CD4-positive, alpha-beta T cell (primary cell): ENCODE results near the gene APAF1. TPM values are rescaled to one million over a fixed set of nuclear protein-coding genes. Genes with fewer than 3 reads are reported as not detected.

Experiments
- ATAC-seq: fragments of 200-7000 bp; cut with Tn5 transposase; one replicate; pipeline ENCODE4 v1.10.0; 2022; ENCODE audit warnings: mild to moderate bottlenecking; ENCODE audit not compliant: poor library complexity
- CTCF ChIA-PET: fragments of 350-600 bp; sonication (Branson Sonifier 250); formaldehyde crosslinking; loops from one replicate; lab custom pipeline; 2021; ENCODE audit warnings: antibody characterized with exemption, inconsistent platforms; lab: Charles Lee
- POLR2A ChIA-PET: fragments of 350-600 bp; sonication (Branson Sonifier 250); formaldehyde crosslinking; loops from one replicate; lab custom pipeline; 2021; ENCODE audit warnings: antibody characterized with exemption, inconsistent platforms; lab: Charles Lee
- DNase-seq, 14 experiments: peaks; one replicate each; pipeline ENCODE4 v3.0.0-alpha.2; 2013 to 2020; ENCODE audit warnings: mixed read lengths in 2 of 14
- H3K27ac ChIP-seq, 2 donors: one replicate each; pipeline versions ENCODE4 v1.5.1 to v1.7.0; 2013; ENCODE audit warnings: low read length in 2 of 2, low read depth in 1 of 2, mild to moderate bottlenecking in 1 of 2
- H3K27me3 ChIP-seq, 2 experiments: 1 replicate in 1 of 2; 2 replicates in 1 of 2; pipeline versions ENCODE4 v1.6.1 to v1.7.0; 2013; ENCODE audit warnings: low read length in 2 of 2, control low read depth in 1 of 2, mild to moderate bottlenecking in 1 of 2, moderate library complexity in 1 of 2; ENCODE audit not compliant: insufficient read depth in 2 of 2, control insufficient read depth in 1 of 2
- H3K36me3 ChIP-seq: one replicate; pipeline ENCODE4 v1.6.1; 2013; ENCODE audit warnings: low read length, control low read depth; ENCODE audit not compliant: insufficient read depth
- H3K4me1 ChIP-seq: one replicate; pipeline ENCODE4 v1.6.1; 2013; ENCODE audit warnings: low read length, control low read depth; ENCODE audit not compliant: insufficient read depth
- H3K4me3 ChIP-seq: one replicate; pipeline ENCODE4 v1.5.1; 2013; ENCODE audit warnings: mild to moderate bottlenecking, low read length, moderate library complexity
- H3K9me3 ChIP-seq, 2 experiments: 1 replicate in 1 of 2; 2 replicates in 1 of 2; pipeline versions ENCODE4 v1.6.1 to v1.7.0; 2013; ENCODE audit warnings: low read length in 2 of 2, mild to moderate bottlenecking in 2 of 2, control low read depth in 1 of 2, moderate library complexity in 1 of 2; ENCODE audit not compliant: control insufficient read depth in 1 of 2, insufficient read depth in 1 of 2
- H3K27ac Mint-ChIP-seq: one replicate; pipeline ENCODE4 v1.8.0; 2020; ENCODE audit warnings: mixed read lengths
- H3K27me3 Mint-ChIP-seq: one replicate; pipeline ENCODE4 v1.8.0; 2021; ENCODE audit warnings: mixed read lengths
- H3K36me3 Mint-ChIP-seq: one replicate; pipeline ENCODE4 v1.8.0; 2021; ENCODE audit warnings: low read depth, mixed read lengths
- H3K4me1 Mint-ChIP-seq: one replicate; pipeline ENCODE4 v1.8.0; 2021; ENCODE audit warnings: low read depth, mixed read lengths
- H3K4me3 Mint-ChIP-seq: one replicate; pipeline ENCODE4 v1.8.0; 2020; ENCODE audit warnings: mild to moderate bottlenecking, mixed read lengths
- H3K9me3 Mint-ChIP-seq: one replicate; pipeline ENCODE4 v1.8.0; 2020; ENCODE audit warnings: mixed read lengths
- intact Hi-C, 2 experiments: fragments of 100-400 bp; cut with DNase I in 1 of 2; cut with micrococcal nuclease in 1 of 2; formaldehyde crosslinking; loops; one replicate each; pipeline versions ENCODE4 v1.15.1 to v1.9.0; 2023 to 2025; cut with DNase I, micrococcal nuclease
- total RNA-seq, 174 experiments: library from RNA in 2 of 174; stranded (reverse) in 2 of 174; gene quantifications; one replicate each; pipeline ENCODE4 v1.2.3 and lab custom pipeline; 2021 to 2026
- TF ChIP-seq, protein P1 (sequence below): fragments of 200-600 bp; IDR thresholded peaks from one replicate; pipeline ENCODE4 v1.8.0; 2022; ENCODE audit warnings: antibody characterized with exemption, mild to moderate bottlenecking

The APAF1 gene
- total RNA-seq, 2 experiments from 2014 or later: 13.5 to 14.5 TPM

DNA sequence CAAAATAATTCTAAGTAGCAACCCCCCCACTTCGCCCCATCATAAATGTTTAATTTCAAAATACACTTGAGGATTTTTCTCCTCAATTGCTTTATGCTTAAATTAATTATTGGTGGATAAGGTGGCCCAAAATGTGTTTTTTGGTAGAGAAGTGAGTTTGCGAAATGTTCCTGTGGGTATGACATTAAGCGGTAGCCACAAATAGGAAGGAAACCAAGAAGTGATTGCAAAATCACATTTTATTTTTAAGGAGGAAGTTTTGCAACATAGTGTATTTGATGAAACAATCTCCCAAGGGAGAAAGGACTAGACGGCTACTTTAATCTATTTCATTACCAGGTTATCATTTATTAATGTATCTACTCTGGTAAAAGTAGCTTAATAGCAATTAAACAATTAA lies 26.1 kb upstream of the APAF1 start:
- Histone ChIP-seq H3K4me3 (no peak overlapping the region), H3K4me1 (no peaks in the 10 kb centered on the region), H3K36me3 (no peaks in the 10 kb centered on the region), H3K9me3 (no peaks in the 10 kb centered on the region), H3K27ac (no peak overlapping the region), H3K27me3 (no peaks in the 10 kb centered on the region)
- TF ChIP-seq, protein P1, sequence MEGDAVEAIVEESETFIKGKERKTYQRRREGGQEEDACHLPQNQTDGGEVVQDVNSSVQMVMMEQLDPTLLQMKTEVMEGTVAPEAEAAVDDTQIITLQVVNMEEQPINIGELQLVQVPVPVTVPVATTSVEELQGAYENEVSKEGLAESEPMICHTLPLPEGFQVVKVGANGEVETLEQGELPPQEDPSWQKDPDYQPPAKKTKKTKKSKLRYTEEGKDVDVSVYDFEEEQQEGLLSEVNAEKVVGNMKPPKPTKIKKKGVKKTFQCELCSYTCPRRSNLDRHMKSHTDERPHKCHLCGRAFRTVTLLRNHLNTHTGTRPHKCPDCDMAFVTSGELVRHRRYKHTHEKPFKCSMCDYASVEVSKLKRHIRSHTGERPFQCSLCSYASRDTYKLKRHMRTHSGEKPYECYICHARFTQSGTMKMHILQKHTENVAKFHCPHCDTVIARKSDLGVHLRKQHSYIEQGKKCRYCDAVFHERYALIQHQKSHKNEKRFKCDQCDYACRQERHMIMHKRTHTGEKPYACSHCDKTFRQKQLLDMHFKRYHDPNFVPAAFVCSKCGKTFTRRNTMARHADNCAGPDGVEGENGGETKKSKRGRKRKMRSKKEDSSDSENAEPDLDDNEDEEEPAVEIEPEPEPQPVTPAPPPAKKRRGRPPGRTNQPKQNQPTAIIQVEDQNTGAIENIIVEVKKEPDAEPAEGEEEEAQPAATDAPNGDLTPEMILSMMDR: no peak
- H3K4me1 Mint-ChIP-seq: no peaks in the 10 kb centered on the region
- no peaks in the 10 kb centered on the region for H3K9me3 Mint-ChIP-seq
- ChIA-PET CTCF (interaction anchor here (0.8 kb wide), 1 partner anchor 11 kb away, joined by 3 read pairs; no protein-coding TSS in a partner anchor), POLR2A (interaction anchor here (1.9 kb wide), 1 partner anchor 25 kb away, joined by 6 read pairs; the partner anchor contains the start of gene SLC25A3)
- intact Hi-C loops: no loop called here
- DNase-seq (peak in 2 of 14 experiments; percentile 25 to 32), ATAC-seq (no peak)
- H3K36me3 Mint-ChIP-seq: no peaks in the 10 kb centered on the region
- H3K27ac Mint-ChIP-seq: no peak overlapping the region
- no peaks in the 10 kb centered on the region for H3K27me3 Mint-ChIP-seq
- H3K4me3 Mint-ChIP-seq: no peak overlapping the region

DNA sequence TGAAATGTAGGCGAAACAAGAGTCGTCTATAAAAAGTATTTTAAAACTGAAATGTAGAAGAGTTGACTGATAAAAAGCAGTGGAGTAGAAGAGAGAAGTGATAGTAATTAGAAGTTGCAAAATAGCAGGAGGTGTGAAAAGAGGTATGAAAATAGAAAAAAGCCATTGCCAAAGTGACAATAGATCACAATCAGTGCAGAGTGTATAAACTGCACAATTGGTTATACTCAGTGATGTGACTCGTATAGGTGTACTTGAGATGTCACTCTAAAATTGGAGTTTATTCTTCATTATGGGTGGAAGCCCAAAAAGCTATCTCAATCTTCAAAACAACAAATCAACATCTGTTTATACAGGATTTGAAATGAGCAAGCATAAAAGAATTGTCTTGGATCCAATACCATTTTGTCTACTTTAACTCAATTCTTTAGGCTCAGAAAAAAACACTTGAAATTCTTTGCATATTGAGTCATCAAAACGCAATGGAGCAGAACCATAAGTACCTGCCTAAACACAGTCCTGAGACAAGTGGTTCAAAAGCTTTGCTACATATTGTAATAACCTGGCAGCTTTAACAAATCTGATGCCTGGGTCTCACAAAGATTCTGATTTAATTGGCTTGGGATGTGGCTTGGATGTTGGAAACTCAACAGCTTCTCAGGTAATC lies 9.3 kb upstream of the APAF1 start:
- Mint-ChIP-seq H3K4me1 (no peaks in the 10 kb centered on the region), H3K9me3 (no peaks in the 10 kb centered on the region), H3K4me3 (no peak overlapping the region), H3K27ac (no peak overlapping the region), H3K36me3 (peaks cover 6% of the 10 kb centered on the region), H3K27me3 (no peaks in the 10 kb centered on the region)
- Histone ChIP-seq H3K27ac (no peak overlapping the region), H3K4me3 (no peak overlapping the region), H3K36me3 (peaks cover 2% of the 10 kb centered on the region), H3K27me3 (no peaks in the 10 kb centered on the region), H3K4me1 (no peaks in the 10 kb centered on the region), H3K9me3 (no peaks in the 10 kb centered on the region)
- TF ChIP-seq, protein P1: no peak
- intact Hi-C loops: no loop called here
- ChIA-PET CTCF (interaction anchor here (0.8 kb wide), 1 partner anchor 18 kb away, joined by 3 read pairs; no protein-coding TSS in a partner anchor), POLR2A (no interaction called here)
- DNase-seq (no peak), ATAC-seq (no peak)

DNA sequence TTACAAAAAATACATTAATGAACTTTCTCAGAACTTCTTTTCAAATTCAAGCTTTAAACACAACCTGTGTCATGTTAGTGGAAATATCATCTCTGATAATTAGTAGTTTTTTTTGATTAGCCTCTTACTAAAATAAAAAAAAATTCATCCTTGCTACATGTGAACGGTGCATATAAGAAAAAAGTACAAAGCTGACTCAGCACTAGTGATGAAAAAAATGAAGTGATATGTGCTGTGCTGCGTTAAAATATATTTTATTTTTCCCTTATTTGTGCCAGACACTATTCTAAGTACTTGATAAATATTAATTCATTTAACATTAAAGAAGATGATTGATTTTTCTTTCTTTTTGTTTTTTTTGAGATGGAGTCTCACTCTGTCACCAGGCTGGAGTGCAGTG lies 8.0 kb upstream of the APAF1 start:
- ChIA-PET CTCF (no interaction called here), POLR2A (no interaction called here)
- DNase-seq: no peak
- H3K27ac ChIP-seq: no peak overlapping the region
- H3K4me1 ChIP-seq: no peaks in the 10 kb centered on the region
- H3K36me3 ChIP-seq: peaks cover under 1% of the 10 kb centered on the region
- TF ChIP-seq, protein P1: no peak
- Mint-ChIP-seq H3K27me3 (no peaks in the 10 kb centered on the region), H3K36me3 (peaks cover 6% of the 10 kb centered on the region), H3K27ac (no peak overlapping the region), H3K4me3 (no peak overlapping the region), H3K9me3 (no peaks in the 10 kb centered on the region), H3K4me1 (no peaks in the 10 kb centered on the region)
- intact Hi-C loops: no loop called here
- H3K9me3 ChIP-seq: no peaks in the 10 kb centered on the region
- H3K27me3 ChIP-seq: no peaks in the 10 kb centered on the region
- no peak overlapping the region for H3K4me3 ChIP-seq
- ATAC-seq: no peak
